Activated CD8-positive, alpha-beta memory T cell treated with anti-CD3 and anti-CD28 coated beads, Interleukin-2, amount 50 U/mL, for 4 hours (primary cell): Measurements from ENCODE around the gene RAP1GAP2.

ENCODE experiments used
- DNase-seq: peaks from one replicate; pipeline ENCODE4 v3.0.0-alpha.2; 2020

Gene RAP1GAP2

GRCh38 chr17:2854143-2855055, 58.2 kb downstream of the RAP1GAP2 start:
- DNase-seq: peak; percentile 16

DNA sequence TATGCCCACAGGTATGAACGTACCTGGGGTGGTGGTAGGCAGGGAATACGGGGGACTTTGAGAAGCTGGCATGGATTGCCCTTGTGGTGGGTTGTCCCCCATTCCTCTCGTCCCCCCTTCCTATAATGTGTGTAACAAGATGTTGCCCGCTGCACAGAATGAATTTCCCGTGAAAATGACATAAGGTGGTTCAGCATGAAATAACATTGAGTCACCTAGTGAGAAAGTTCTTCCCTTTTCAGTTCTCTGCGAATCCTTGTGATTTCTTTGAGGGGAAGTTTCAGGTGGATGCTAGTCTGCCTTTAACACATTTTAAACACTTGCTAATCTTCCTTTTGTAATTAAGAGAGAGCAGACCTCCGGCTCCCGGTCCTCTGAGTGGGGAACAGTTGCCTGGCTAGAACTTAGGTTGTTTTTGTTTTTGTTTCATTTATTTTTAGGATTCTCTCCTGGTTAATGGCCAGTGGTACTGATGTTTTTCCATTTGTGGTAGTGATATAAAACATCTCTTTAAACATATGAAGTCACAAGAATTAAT, 58.9 kb downstream of the RAP1GAP2 start:
- no peak for DNase-seq

DNA sequence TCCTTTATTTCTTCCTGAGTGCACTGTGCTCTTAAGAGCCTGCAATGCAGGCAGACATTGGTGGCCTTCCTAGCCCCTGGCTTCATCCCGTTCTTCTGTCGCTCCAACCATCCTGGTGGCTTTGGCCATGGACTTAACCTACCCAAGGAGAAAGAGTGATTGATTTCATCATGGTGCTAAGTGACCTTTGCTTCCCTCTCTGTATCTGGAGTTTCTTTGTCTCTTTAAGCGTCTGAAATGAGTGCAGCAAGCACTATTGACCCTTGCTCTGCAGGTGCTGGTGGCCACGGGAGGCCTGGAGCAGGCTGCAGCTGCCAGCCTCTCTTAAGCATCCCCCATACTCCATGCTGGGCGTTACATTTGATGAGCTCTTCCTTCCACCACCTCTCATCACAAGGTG, 60.5 kb downstream of the RAP1GAP2 start:
- DNase-seq: no peak

DNA sequence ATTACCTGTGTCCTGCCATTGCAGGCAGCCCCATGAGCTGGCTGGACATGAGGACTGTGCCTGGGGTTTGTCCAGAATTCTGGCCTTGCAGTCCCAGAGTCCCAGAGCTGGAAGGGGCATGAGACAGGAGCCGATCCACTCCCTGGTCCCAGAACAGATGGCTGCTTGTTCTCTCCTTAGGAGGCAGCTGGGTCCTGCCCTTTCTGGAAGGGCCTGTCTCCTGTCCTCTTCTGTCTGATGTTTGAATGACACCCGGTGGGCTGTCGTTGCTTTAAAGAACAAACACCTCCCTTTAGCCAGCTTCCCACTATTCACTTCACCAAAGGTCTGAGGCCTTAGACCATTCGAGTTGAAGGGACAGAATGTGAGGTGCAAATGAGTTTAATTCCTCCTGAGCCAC, 63.8 kb downstream of the RAP1GAP2 start:
- no peak for DNase-seq

- DNase-seq: no peak
Observed at GRCh38 chr17:2860883-2861282, 64.6 kb downstream of the RAP1GAP2 start.

- DNase-seq: no peak
Observed at GRCh38 chr17:2862197-2862596, 66.0 kb downstream of the RAP1GAP2 start.

- no peak for DNase-seq
Observed at GRCh38 chr17:2863204-2863603, 67.0 kb downstream of the RAP1GAP2 start.

- no peak for DNase-seq
Observed at GRCh38 chr17:2865228-2865627, 69.0 kb downstream of the RAP1GAP2 start.

DNA sequence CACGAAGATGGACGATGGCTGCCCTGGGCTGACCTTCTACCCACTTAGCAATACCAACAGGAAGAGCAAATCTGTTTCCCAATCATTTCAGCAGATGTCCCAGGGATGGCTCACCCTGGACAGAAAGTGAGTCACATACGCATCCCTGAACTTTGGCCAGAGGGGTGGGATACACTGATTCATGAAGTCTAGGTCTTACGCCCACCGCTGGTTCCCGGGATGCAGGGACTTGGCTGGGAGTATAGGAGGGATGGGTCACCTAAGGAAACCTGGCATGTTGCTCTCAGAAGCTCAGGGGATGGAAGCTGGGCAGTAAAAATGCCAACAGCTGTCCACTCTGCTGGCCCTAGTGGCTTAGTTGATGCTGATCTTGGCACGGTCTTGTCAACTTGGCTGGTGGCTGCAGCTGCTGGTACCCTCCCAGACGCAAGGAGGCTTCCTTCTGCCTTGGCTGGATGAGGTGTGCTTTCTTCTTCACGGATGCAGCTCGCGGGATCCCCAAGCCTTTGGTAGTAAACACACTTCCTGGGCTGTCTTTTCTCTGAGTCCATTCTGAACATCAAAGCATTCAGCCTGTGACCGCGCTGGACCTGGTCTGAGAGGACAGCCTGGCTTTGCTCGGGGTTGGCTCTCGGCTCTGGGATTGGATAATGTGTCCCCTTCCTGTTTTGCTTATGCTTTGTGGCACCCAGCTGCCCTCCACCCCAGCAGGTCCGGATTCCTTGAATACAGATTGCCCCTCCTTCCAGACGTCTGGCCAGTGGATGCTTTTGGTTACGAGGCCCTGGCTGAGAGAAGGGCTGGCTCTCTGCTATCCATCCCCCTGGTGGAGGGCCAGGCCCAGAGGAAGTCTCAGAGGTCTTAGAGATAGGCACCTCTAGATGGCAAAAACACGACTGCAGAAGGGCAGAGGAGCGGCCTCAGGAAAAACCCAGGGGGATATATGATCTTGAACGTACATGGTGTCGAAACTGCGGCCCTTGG, 71.5 kb downstream of the RAP1GAP2 start:
- no peak for DNase-seq

DNA sequence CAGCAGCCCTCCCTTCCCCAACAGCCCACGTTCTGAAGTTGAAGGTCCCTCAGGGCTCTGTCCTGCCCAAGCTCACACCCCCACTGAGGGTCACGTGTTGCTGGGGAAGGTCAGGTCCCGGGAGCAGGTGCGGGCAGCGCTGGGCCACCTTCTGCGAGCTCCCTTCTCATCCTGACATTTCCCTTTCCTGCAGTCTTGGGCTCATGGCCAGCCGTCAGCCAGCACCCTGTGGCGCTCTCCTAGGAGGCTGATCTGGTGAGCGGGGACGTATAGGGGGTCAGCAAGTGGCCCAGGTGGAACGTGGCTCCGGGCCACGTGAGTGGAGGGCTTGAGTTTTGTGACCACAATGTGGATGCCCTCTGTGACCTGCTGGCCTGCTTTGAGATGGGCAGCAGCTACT, 73.4 kb downstream of the RAP1GAP2 start:
- DNase-seq: no peak

- no peak for DNase-seq
Observed at GRCh38 chr17:2871205-2871604, 75.0 kb downstream of the RAP1GAP2 start.

DNA sequence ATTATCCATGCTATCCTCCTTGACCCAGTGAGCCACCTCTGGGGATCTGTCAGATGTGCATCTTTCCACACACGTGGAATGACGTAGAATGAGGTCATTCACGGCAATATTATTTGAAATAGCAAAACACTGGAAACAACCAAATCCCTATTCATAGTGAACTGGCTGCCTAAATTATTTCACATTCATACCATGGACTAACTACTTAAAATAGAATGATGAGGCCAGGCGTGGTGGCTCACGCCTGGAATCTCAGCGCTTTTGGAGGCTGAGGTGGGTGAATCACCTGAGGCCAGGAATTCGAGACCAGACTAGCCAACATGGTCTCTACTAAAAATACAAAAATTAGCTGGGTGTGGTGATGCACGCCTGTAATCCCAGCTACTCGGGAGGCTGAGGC, 75.5 kb downstream of the RAP1GAP2 start:
- DNase-seq: no peak

DNA sequence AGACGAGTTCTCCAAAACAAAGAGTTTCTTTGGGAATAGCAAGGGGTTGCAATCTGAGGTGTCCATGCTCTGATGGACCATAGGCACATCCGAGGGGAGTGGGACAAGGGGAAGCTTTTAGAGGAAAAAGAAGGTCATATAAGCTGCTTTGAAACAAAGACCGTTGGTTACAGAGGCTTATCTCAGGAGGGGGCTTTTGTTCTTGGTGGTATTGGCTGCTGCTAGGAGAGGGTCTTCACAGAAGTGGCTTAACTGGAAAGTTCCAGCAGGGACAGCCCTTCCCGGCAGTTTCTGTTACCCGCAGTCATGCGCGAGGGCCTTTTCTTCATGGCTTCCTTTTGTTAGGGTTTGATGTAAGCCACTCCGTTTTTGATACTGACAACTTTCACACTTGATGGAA, 76.0 kb downstream of the RAP1GAP2 start:
- no peak for DNase-seq

DNA sequence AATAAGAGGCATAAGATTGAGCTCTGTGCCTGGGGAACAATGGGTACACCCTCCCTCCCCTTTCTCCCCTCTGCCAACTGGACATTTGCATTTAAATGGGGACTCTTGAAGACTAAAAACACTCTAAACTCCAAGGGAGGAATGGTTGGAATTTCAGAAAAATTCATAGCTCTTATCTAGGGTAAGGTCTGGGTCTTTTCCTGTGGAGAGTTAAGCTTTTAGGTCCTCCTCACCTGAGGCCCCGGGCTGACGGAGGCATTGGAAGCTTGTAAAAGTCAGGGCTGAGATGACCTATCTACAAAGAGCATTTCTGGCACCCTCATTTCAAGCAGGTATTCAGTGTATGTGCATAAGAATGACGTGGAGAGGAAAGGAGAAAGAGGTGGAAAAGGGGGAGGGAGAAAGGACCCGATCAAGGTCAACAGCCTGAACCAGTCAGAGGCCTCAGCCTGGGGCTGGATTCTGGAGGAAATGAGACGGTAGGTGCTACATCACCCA, 78.0 kb downstream of the RAP1GAP2 start:
- DNase-seq: no peak

DNA sequence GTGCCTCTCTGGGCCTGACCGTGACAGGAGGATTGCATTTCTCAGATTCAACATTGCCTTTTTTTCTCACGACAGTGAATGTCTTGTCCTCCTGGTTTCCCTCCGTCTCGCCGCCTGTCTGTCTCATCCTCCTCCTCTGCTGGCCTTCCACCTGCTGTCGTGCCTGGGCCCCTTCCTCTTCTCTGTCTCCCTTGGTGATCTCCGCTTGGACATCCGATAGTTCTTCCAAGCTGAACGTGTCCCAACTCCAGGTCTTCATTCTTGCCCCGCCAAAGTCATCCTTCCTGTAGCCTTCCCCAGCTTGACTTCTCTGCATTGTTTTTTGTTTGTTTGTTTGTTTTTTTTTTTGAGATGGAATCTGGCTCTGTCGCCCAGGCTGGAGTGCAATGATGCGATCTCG, 79.4 kb downstream of the RAP1GAP2 start:
- no peak for DNase-seq

DNA sequence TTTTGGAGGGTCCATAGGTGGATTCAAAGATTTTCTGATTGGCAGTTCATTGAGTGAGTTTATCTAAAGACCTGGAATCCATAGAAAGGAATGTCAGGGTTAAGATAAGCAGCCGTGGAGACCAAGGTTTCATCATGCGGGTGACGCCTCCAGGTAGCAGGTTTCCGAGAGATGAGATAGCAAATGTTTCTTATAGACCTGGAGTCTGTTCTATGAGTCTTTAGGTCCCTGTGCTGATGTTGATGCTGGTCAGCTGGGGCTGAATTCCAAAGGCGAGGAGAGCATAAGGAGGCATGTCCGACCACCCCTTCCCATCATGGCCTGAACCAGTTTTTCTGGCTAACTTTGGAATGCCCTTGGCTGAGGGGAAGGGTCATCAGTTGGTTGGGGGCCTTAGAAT, 80.2 kb downstream of the RAP1GAP2 start:
- DNase-seq: no peak

DNA sequence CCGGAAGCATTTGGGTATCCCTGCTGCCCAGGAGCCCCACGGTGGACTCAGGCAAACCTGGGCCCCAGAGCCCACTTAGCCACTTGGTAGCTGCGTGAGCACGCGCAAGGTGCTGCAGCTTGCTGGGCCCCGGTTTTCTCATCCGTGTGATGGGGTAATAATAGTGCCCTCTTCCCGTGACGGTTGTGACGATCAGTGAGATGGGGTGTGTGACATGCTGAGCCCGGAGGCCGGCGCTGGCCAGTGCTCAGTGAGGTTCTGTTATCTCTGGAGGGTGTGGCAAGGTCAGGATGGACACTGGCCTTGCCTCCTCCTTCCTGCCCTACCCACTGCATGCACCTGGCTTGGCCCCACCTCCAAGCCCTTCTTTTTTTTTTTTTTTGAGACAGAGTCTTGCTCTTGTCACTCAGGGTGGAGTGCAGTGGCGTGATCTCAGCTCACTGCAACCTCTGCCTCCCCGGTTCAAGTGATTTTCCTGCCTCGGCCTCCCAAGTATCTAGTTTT, 82.6 kb downstream of the RAP1GAP2 start:
- no peak for DNase-seq

DNA sequence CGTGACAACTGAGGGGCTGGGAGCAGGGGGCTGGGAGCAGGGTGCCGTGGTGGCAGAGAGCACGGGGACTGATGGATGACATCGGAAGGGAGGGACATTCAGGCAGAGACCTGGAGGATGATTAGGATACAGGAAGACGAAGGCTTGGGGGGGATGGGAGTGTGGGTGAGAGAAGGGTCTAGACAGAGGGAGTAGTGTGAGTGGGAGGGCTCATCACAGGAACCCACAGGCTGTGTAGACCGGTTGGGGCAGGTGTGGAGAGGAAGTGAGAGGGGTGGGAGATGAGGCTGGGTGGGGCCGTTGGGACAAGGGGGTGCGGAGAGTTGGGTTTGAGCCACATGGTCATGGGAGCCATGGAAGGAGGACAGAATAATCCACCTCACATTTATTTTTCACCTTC, 83.8 kb downstream of the RAP1GAP2 start:
- DNase-seq: no peak

- DNase-seq: no peak
Observed at GRCh38 chr17:2881295-2881694, 85.1 kb downstream of the RAP1GAP2 start.

DNA sequence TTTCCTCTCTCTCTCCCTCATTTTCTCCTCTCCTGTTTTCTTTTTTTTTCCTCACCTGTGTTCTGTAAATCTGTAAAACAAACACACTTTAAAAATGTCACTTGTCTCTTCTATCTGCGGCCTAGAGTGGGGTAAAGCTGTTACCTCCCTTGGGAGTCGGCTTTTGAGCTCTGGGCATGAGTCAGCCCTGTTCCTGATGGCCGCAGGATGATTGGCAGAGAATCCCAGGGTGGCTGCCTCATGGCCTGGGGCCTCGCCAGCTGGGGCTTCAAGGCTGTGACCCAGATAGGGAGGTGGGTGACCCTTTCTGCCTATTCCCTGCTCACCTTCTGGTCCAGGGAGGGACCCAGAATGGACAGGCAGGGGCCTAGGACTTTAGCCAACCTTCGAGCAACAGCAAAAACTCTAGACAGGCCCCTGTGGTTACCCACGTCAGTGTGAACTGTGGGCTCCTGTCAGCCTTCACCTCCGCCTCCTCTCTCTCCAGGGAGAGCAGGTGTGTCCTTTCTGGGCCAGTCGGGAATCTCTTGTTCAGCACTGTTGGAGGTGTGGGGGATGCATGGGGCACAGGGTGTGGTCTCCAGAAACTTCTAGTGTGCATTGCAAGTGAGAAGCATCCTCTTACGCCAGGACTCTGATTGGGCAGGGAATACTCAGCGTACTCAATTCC, 87.4 kb downstream of the RAP1GAP2 start:
- DNase-seq: no peak

GRCh38 chr17:2885733-2886132, 89.5 kb downstream of the RAP1GAP2 start:
- no peak for DNase-seq

DNA sequence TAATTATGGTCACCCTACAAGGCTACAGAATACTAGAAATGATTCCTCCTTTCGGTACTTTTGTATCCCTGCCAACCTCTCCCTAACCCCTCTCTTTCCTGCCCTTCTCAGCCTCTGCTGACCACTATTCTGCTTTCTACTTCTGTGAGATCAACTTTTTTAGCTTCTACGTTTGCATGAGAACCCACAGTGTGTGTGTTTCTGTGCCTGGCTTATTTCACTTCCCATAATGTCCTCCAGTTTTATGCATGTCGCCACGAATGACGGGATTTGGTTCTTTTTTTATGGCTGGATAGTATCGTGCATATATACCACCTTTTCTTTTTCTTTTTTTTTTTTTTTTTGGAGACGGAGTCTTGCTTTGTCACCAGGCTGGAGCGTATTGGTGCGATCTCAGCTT, 92.1 kb downstream of the RAP1GAP2 start:
- no peak for DNase-seq

- DNase-seq: no peak
Observed at GRCh38 chr17:2889256-2889655, 93.0 kb downstream of the RAP1GAP2 start.
